ENCODE results near the gene CA6.
"Not testable (repeated sequence)": the region's sequence is repeated elsewhere in the genome, so short reads cannot be mapped to it uniquely, and the experiment has no call there.

CA6 gene

DNA sequence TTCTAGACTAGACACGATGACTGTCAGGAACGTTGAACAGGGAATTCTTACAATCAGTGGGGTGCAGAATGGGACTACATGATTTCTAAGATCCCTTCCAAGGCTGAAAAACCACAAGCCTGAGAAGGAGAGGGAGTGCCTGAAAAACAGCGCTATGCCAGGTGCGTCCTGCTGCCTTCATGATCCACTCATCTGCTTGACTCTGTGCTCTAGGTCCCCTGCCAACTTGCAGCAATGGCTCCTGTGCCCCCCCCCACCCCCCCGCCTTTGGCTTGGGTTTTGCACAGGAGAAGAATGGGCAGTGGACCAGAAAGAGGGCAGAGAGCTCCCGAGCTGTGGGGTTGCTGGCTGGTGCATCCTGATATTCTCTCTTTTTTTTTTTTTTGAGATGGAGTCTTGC, 74.6 kb downstream of the CA6 start:
- H3K4me3 ChIP-seq (ENCODE audit: low read length), result no peak overlapping the region
- no peak overlapping the region for H3K4me2 ChIP-seq (ENCODE audit: low read depth, low read length)
- no peaks in the 10 kb centered on the region for H3K36me3 ChIP-seq (replicated peaks; ENCODE audit: insufficient read depth, low read length)
- peaks cover 24% of the 10 kb centered on the region for H3K27me3 ChIP-seq (replicated peaks; ENCODE audit: insufficient read depth, low read length)
- H3K9me3 ChIP-seq (replicated peaks; ENCODE audit: insufficient read depth, low read length), result no peaks in the 10 kb centered on the region
- H2AFZ ChIP-seq (ENCODE audit: low read length), result no peak overlapping the region
- DNase-seq, result no peak
- H3K27ac ChIP-seq (ENCODE audit: low read length), result no peak overlapping the region
- no peaks in the 10 kb centered on the region for H4K20me1 ChIP-seq (ENCODE audit: insufficient read depth, low read length)
- no peak for TF ChIP-seq EZH2phosphoT487 (IDR thresholded peaks at IDR 0.05; ENCODE audit: low read length)
- TF ChIP-seq EZH2 (optimal IDR thresholded peaks at IDR 0.05; ENCODE audit: low read depth, low read length), result no peak
- TF ChIP-seq, protein P1, sequence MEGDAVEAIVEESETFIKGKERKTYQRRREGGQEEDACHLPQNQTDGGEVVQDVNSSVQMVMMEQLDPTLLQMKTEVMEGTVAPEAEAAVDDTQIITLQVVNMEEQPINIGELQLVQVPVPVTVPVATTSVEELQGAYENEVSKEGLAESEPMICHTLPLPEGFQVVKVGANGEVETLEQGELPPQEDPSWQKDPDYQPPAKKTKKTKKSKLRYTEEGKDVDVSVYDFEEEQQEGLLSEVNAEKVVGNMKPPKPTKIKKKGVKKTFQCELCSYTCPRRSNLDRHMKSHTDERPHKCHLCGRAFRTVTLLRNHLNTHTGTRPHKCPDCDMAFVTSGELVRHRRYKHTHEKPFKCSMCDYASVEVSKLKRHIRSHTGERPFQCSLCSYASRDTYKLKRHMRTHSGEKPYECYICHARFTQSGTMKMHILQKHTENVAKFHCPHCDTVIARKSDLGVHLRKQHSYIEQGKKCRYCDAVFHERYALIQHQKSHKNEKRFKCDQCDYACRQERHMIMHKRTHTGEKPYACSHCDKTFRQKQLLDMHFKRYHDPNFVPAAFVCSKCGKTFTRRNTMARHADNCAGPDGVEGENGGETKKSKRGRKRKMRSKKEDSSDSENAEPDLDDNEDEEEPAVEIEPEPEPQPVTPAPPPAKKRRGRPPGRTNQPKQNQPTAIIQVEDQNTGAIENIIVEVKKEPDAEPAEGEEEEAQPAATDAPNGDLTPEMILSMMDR (IDR thresholded peaks at IDR 0.05; ENCODE audit: low read length), result no peak
- H3F3A ChIP-seq (ENCODE audit: insufficient read depth, low read length), result 0 out of 2 replicates have a peak, but pooled peaks cover 5% of the 10 kb centered on the region
- H3K9me2 ChIP-seq (replicated peaks; ENCODE audit: insufficient read depth, low read length), result no peaks in the 10 kb centered on the region
- no peak overlapping the region for H3K9ac ChIP-seq (ENCODE audit: low read length)
- H3K79me2 ChIP-seq (ENCODE audit: low read length), result no peaks in the 10 kb centered on the region
- peaks cover 7% of the 10 kb centered on the region for H3K4me1 ChIP-seq (ENCODE audit: low read length)

DNA sequence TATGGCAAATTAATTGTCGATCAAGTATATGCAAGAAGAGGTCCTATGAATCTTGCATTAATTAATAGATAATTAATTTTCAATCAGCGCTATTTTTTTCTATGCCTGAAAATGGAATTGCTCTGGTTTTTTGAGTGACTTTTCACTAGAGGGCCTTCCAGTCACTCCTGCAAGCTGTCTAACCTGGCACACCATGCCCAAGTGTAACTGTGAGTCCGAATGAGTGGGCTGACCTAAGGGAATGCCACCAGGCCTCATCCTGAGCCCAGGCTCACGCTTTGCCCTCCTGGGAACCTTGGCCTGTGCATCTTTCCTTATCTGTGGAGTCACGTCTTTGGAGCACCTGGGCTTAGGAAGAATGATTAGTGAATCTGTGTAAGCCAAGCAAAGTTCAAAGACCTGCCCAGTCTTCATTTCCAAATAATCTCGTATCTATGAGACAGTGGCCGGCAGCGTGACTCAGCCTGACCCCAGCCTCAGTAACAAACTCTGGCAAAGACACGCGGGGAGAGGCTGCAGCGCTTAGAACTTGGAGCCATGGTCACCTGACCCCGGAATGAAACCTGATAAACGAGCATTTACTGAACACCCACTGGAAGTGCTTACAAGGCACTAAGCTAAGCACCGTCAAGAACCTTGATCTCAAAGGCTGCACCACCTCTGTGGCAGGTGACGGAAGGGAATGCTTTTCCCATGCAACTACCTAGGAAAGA, 76.5 kb downstream of the CA6 start:
- H3K27ac ChIP-seq (ENCODE audit: low read length), result peak overlapping the region; percentile 8; the same call in 1 of the 2 replicates
- not testable (repeated sequence) for H3K4me1 ChIP-seq (ENCODE audit: low read length); H3K9ac ChIP-seq (ENCODE audit: low read length); H3F3A ChIP-seq (ENCODE audit: insufficient read depth, low read length); H3K4me3 ChIP-seq (ENCODE audit: low read length); H4K20me1 ChIP-seq (ENCODE audit: insufficient read depth, low read length); H3K9me2 ChIP-seq (replicated peaks; ENCODE audit: insufficient read depth, low read length); H3K79me2 ChIP-seq (ENCODE audit: low read length); H3K36me3 ChIP-seq (replicated peaks; ENCODE audit: insufficient read depth, low read length); H2AFZ ChIP-seq (ENCODE audit: low read length); H3K9me3 ChIP-seq (replicated peaks; ENCODE audit: insufficient read depth, low read length)
- peaks cover 14% of the 10 kb centered on the region for H3K27me3 ChIP-seq (replicated peaks; ENCODE audit: insufficient read depth, low read length)
- peak overlapping the region; percentile 21; the same call in 1 of the 2 replicates for H3K4me2 ChIP-seq (ENCODE audit: low read depth, low read length)
- peak; percentile 68 for DNase-seq

DNA sequence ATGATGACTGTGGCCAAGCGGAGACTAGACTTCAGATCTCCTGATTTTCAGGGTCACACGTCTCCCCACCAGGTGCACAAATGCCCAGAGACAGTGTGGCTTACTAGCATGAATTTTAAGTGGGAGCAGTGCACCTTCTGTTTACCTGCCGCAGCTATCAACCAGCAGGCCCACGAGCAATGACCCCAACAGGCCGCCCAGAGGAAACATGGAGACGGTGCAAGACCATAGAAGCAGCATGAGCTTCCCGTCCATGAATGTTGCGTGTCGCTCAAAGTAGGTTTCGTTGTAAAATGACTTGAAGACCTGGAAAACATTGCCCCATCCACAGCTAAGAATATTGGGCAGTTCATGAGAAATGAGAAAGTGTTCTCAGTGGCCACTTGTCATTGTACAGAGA, 77.1 kb downstream of the CA6 start:
- Histone ChIP-seq H3K36me3 (replicated peaks; ENCODE audit: insufficient read depth, low read length) (no peaks in the 10 kb centered on the region), H3K4me1 (ENCODE audit: low read length) (peaks cover 7% of the 10 kb centered on the region), H3K27me3 (replicated peaks; ENCODE audit: insufficient read depth, low read length) (0 out of 2 replicates have a peak, but pooled peaks cover 8% of the 10 kb centered on the region), H3K27ac (ENCODE audit: low read length) (peak overlapping the region; percentile 8; the same call in 1 of the 2 replicates), H3K9ac (ENCODE audit: low read length) (no peak overlapping the region), H3F3A (ENCODE audit: insufficient read depth, low read length) (0 out of 2 replicates have a peak, but pooled peaks cover 5% of the 10 kb centered on the region), H3K4me2 (ENCODE audit: low read depth, low read length) (peak overlapping the region; percentile 21; the same call in 1 of the 2 replicates), H3K9me2 (replicated peaks; ENCODE audit: insufficient read depth, low read length) (no peaks in the 10 kb centered on the region), H4K20me1 (ENCODE audit: insufficient read depth, low read length) (no peaks in the 10 kb centered on the region), H2AFZ (ENCODE audit: low read length) (no peak overlapping the region), H3K4me3 (ENCODE audit: low read length) (no peak overlapping the region), H3K9me3 (replicated peaks; ENCODE audit: insufficient read depth, low read length) (no peaks in the 10 kb centered on the region), H3K79me2 (ENCODE audit: low read length) (no peaks in the 10 kb centered on the region)
- no peak for DNase-seq
- TF ChIP-seq, protein P1 (IDR thresholded peaks at IDR 0.05; ENCODE audit: low read length), result no peak
- TF ChIP-seq EZH2phosphoT487 (IDR thresholded peaks at IDR 0.05; ENCODE audit: low read length) (no peak), EZH2 (optimal IDR thresholded peaks at IDR 0.05; ENCODE audit: low read depth, low read length) (no peak)

Data from MM.1S (cell line).